Measurements from ENCODE around the gene PTPRD.

GRCh38 chr9:10613419-10613818 lies 617 bp upstream of the PTPRD start:
- TF ChIP-seq CTCF (conservative IDR thresholded peaks at IDR 0.05; ENCODE audit: low read depth, low read length) (no peak), EZH2 (IDR thresholded peaks at IDR 0.05; ENCODE audit: borderline replicate concordance, low read depth, low read length, poor library complexity, severe bottlenecking) (no peak)
